Measurements from ENCODE around the gene WWOX. TPM values are rescaled to one million over a fixed set of nuclear protein-coding genes. Genes with fewer than 3 reads are reported as not detected.

The WWOX gene
- total RNA-seq, 1 donor from 2014 or later = 28.2 TPM

GRCh38 chr16:79182616-79183015 is 1083.2 kb downstream of the WWOX start:
- Mint-ChIP-seq H3K27me3 (ENCODE audit: unreplicated experiment) (no peaks in the 10 kb centered on the region), H3K9me3 (ENCODE audit: unreplicated experiment) (peaks cover 17% of the 10 kb centered on the region), H3K4me3 (ENCODE audit: unreplicated experiment) (no peak overlapping the region), H3K4me1 (ENCODE audit: unreplicated experiment) (peaks cover 7% of the 10 kb centered on the region), H3K27ac (ENCODE audit: unreplicated experiment) (no peak overlapping the region), H3K36me3 (ENCODE audit: unreplicated experiment) (no peaks in the 10 kb centered on the region)
- DNase-seq (ENCODE audit: extremely low spot score, unreplicated experiment) = no peak
- no peak for TF ChIP-seq CTCF (IDR thresholded peaks at IDR 0.05)

GRCh38 chr16:79183571-79183970 is 1084.1 kb downstream of the WWOX start:
- Mint-ChIP-seq H3K4me3 (ENCODE audit: unreplicated experiment) (no peak overlapping the region), H3K27ac (ENCODE audit: unreplicated experiment) (no peak overlapping the region), H3K36me3 (ENCODE audit: unreplicated experiment) (no peaks in the 10 kb centered on the region), H3K9me3 (ENCODE audit: unreplicated experiment) (peaks cover 17% of the 10 kb centered on the region), H3K27me3 (ENCODE audit: unreplicated experiment) (no peaks in the 10 kb centered on the region), H3K4me1 (ENCODE audit: unreplicated experiment) (peaks cover 7% of the 10 kb centered on the region)
- DNase-seq (ENCODE audit: extremely low spot score, unreplicated experiment) = no peak
- TF ChIP-seq CTCF (IDR thresholded peaks at IDR 0.05) = no peak

GRCh38 chr16:79184464-79185030 is 1085.1 kb downstream of the WWOX start:
- H3K4me1 Mint-ChIP-seq (ENCODE audit: unreplicated experiment) = peaks cover 7% of the 10 kb centered on the region
- no peak for DNase-seq (ENCODE audit: extremely low spot score, unreplicated experiment)
- H3K9me3 Mint-ChIP-seq (ENCODE audit: unreplicated experiment) = peaks cover 17% of the 10 kb centered on the region
- no peak for TF ChIP-seq CTCF (IDR thresholded peaks at IDR 0.05)
- H3K36me3 Mint-ChIP-seq (ENCODE audit: unreplicated experiment) = no peaks in the 10 kb centered on the region
- no peak overlapping the region for H3K4me3 Mint-ChIP-seq (ENCODE audit: unreplicated experiment)
- H3K27me3 Mint-ChIP-seq (ENCODE audit: unreplicated experiment) = no peaks in the 10 kb centered on the region
- H3K27ac Mint-ChIP-seq (ENCODE audit: unreplicated experiment) = no peak overlapping the region

- Mint-ChIP-seq H3K4me1 (ENCODE audit: unreplicated experiment) (peaks cover 7% of the 10 kb centered on the region), H3K9me3 (ENCODE audit: unreplicated experiment) (peaks cover 9% of the 10 kb centered on the region), H3K27ac (ENCODE audit: unreplicated experiment) (no peak overlapping the region), H3K4me3 (ENCODE audit: unreplicated experiment) (no peak overlapping the region), H3K27me3 (ENCODE audit: unreplicated experiment) (no peaks in the 10 kb centered on the region), H3K36me3 (ENCODE audit: unreplicated experiment) (no peaks in the 10 kb centered on the region)
- DNase-seq (ENCODE audit: extremely low spot score, unreplicated experiment) = no peak
- no peak for TF ChIP-seq CTCF (IDR thresholded peaks at IDR 0.05)
Observed at GRCh38 chr16:79185711-79186110, 1086.3 kb downstream of the WWOX start.

- peaks cover 7% of the 10 kb centered on the region for H3K4me1 Mint-ChIP-seq (ENCODE audit: unreplicated experiment)
- DNase-seq (ENCODE audit: extremely low spot score, unreplicated experiment) = no peak
Observed at GRCh38 chr16:79186196-79186595, 1086.7 kb downstream of the WWOX start.

More at GRCh38 chr16:79186196-79186595, 1086.7 kb downstream of the WWOX start:
- H3K9me3 Mint-ChIP-seq (ENCODE audit: unreplicated experiment) = peaks cover 5% of the 10 kb centered on the region
- H3K4me3 Mint-ChIP-seq (ENCODE audit: unreplicated experiment) = no peak overlapping the region
- H3K27ac Mint-ChIP-seq (ENCODE audit: unreplicated experiment) = no peak overlapping the region
- no peaks in the 10 kb centered on the region for H3K27me3 Mint-ChIP-seq (ENCODE audit: unreplicated experiment)
- H3K36me3 Mint-ChIP-seq (ENCODE audit: unreplicated experiment) = no peaks in the 10 kb centered on the region
- TF ChIP-seq CTCF (IDR thresholded peaks at IDR 0.05) = no peak
